ENCODE measurements around the gene EPB41L2.

- TF ChIP-seq CTCF (IDR thresholded peaks at IDR 0.05) (no peak), EP300 (IDR thresholded peaks at IDR 0.05) (no peak), POLR2A (IDR thresholded peaks at IDR 0.05) (no peak)
These were observed 154.1 kb downstream of the EPB41L2 start for GRCh38 chr6:130908958-130909357.
